H1 (cell line): ENCODE data around the gene MGAT5. TPM values are rescaled to one million over a fixed set of nuclear protein-coding genes. Genes with fewer than 3 reads are reported as not detected.

Experiments
- KDM5A ChIP-seq: fragments of 200-600 bp; IDR thresholded peaks from 2 replicates; pipeline ENCODE4 v1.7.1; 2012; ENCODE audit warnings: mild to moderate bottlenecking, low read length, inconsistent platforms, mixed read lengths
- PHF8 ChIP-seq: fragments of 200-600 bp; sonication (generic); conservative IDR thresholded peaks from 2 replicates; pipeline ENCODE4 v1.7.1; 2012; ENCODE audit warnings: low read depth, mild to moderate bottlenecking, inconsistent platforms, low read length, moderate library complexity
- SAP30 ChIP-seq: fragments of 300-600 bp; sonication (generic); IDR thresholded peaks from 2 replicates; pipeline ENCODE4 v1.7.1; 2012; ENCODE audit warnings: low read length, moderate library complexity, mild to moderate bottlenecking, inconsistent platforms; ENCODE audit not compliant: insufficient read depth, insufficient replicate concordance
- SP2 ChIP-seq: IDR thresholded peaks from 2 replicates; pipeline ENCODE4 v1.6.1; 2012; ENCODE audit warnings: mild to moderate bottlenecking, low read length, inconsistent platforms
- polyA plus RNA-seq, 7 experiments: library from polyadenylated mRNA; depleted of rRNA in 3 of 7; stranded (reverse) in 5 of 7; unstranded in 2 of 7; fragments of >200 nt in 5 of 7; fragments of 200-250 nt in 2 of 7; gene quantifications; 1 replicate in 5 of 7; 2 replicates in 1 of 7; 4 replicates in 1 of 7; pipeline versions ENCODE4 v1.2.1 to v1.2.3, GENCODE V29; 2011 to 2013; ENCODE audit warnings: missing spikeins in 2 of 7, mixed read lengths in 2 of 7
- total RNA-seq: library from RNA; stranded (reverse); fragmentation: NEBNext Ultra II Directional; extraction: Animal tissue kit (Norgen Biotek cat#: 25700); gene quantifications from 2 replicates; pipeline ENCODE4 v1.2.1, GENCODE V29; 2021
- TF ChIP-seq, protein P1 (sequence below): fragments of 300-600 bp; sonication (generic); IDR thresholded peaks from 2 replicates; pipeline ENCODE4 v1.7.1; 2012; ENCODE audit warnings: low read length, moderate library complexity, mild to moderate bottlenecking, inconsistent platforms; ENCODE audit not compliant: insufficient replicate concordance

Gene MGAT5
- total and polyA plus RNA-seq, 2 of the 8 experiments (the other 6 are each of a cell fraction or from before 2014, with no cell fraction given) = 11.2 to 49.2 TPM

GRCh38 chr2:134336921-134337320 is 83.0 kb downstream of the MGAT5 start (continued):
- TF ChIP-seq, protein P1, sequence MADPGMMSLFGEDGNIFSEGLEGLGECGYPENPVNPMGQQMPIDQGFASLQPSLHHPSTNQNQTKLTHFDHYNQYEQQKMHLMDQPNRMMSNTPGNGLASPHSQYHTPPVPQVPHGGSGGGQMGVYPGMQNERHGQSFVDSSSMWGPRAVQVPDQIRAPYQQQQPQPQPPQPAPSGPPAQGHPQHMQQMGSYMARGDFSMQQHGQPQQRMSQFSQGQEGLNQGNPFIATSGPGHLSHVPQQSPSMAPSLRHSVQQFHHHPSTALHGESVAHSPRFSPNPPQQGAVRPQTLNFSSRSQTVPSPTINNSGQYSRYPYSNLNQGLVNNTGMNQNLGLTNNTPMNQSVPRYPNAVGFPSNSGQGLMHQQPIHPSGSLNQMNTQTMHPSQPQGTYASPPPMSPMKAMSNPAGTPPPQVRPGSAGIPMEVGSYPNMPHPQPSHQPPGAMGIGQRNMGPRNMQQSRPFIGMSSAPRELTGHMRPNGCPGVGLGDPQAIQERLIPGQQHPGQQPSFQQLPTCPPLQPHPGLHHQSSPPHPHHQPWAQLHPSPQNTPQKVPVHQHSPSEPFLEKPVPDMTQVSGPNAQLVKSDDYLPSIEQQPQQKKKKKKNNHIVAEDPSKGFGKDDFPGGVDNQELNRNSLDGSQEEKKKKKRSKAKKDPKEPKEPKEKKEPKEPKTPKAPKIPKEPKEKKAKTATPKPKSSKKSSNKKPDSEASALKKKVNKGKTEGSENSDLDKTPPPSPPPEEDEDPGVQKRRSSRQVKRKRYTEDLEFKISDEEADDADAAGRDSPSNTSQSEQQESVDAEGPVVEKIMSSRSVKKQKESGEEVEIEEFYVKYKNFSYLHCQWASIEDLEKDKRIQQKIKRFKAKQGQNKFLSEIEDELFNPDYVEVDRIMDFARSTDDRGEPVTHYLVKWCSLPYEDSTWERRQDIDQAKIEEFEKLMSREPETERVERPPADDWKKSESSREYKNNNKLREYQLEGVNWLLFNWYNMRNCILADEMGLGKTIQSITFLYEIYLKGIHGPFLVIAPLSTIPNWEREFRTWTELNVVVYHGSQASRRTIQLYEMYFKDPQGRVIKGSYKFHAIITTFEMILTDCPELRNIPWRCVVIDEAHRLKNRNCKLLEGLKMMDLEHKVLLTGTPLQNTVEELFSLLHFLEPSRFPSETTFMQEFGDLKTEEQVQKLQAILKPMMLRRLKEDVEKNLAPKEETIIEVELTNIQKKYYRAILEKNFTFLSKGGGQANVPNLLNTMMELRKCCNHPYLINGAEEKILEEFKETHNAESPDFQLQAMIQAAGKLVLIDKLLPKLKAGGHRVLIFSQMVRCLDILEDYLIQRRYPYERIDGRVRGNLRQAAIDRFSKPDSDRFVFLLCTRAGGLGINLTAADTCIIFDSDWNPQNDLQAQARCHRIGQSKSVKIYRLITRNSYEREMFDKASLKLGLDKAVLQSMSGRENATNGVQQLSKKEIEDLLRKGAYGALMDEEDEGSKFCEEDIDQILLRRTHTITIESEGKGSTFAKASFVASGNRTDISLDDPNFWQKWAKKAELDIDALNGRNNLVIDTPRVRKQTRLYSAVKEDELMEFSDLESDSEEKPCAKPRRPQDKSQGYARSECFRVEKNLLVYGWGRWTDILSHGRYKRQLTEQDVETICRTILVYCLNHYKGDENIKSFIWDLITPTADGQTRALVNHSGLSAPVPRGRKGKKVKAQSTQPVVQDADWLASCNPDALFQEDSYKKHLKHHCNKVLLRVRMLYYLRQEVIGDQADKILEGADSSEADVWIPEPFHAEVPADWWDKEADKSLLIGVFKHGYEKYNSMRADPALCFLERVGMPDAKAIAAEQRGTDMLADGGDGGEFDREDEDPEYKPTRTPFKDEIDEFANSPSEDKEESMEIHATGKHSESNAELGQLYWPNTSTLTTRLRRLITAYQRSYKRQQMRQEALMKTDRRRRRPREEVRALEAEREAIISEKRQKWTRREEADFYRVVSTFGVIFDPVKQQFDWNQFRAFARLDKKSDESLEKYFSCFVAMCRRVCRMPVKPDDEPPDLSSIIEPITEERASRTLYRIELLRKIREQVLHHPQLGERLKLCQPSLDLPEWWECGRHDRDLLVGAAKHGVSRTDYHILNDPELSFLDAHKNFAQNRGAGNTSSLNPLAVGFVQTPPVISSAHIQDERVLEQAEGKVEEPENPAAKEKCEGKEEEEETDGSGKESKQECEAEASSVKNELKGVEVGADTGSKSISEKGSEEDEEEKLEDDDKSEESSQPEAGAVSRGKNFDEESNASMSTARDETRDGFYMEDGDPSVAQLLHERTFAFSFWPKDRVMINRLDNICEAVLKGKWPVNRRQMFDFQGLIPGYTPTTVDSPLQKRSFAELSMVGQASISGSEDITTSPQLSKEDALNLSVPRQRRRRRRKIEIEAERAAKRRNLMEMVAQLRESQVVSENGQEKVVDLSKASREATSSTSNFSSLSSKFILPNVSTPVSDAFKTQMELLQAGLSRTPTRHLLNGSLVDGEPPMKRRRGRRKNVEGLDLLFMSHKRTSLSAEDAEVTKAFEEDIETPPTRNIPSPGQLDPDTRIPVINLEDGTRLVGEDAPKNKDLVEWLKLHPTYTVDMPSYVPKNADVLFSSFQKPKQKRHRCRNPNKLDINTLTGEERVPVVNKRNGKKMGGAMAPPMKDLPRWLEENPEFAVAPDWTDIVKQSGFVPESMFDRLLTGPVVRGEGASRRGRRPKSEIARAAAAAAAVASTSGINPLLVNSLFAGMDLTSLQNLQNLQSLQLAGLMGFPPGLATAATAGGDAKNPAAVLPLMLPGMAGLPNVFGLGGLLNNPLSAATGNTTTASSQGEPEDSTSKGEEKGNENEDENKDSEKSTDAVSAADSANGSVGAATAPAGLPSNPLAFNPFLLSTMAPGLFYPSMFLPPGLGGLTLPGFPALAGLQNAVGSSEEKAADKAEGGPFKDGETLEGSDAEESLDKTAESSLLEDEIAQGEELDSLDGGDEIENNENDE = no peak
- no peak for TF ChIP-seq SAP30
- TF ChIP-seq KDM5A = no peak
- no peak for TF ChIP-seq PHF8
- no peak for TF ChIP-seq SP2
